Measurements from ENCODE around the gene POLR1E. TPM values are rescaled to one million over a fixed set of nuclear protein-coding genes. Genes with fewer than 3 reads are reported as not detected.

POLR1E gene, protein sequence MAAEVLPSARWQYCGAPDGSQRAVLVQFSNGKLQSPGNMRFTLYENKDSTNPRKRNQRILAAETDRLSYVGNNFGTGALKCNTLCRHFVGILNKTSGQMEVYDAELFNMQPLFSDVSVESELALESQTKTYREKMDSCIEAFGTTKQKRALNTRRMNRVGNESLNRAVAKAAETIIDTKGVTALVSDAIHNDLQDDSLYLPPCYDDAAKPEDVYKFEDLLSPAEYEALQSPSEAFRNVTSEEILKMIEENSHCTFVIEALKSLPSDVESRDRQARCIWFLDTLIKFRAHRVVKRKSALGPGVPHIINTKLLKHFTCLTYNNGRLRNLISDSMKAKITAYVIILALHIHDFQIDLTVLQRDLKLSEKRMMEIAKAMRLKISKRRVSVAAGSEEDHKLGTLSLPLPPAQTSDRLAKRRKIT
- total RNA-seq = 10 to 100 TPM; 56.7 to 58.0 TPM

DNA sequence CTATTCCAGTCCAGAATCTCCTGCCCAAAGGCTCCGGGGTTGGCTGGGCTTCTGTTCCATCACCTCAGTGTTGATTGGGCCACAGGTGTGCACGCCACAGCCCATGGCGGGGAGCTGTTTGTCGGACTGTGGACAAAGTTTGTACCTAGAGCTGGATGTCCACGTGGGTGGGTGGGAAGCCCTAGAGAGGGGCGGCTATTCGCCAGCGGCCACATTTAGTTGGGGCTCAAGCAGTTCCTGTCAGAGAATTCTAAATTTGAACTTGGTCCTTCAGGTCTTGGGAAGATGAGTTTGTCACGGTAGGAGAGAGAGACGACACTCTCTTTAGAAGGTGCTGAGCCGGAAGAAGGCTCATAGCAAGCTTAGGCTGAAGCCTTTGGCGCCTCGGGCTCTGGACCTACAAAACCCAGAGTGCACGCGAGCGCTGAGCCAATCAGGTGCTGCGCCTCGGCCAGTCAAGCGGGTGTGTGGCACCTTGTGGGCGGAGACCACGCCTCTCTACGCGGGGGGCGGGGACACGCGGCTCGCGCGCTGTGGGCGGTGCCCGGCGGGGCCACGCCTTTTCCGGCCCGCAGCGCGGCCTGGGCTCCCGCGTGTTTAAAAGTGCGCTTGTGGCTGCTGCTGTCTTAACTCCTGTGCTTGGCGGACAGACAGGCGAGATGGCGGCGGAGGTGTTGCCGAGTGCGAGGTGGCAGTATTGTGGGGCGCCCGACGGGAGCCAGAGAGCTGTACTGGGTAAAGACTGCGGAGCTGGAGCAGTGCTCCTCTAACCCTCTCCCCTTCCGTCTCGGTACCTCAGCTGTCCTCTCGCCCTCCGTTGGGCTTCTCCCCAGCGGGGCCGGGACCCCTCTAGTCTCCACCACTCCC, at the start of gene POLR1E:
Gene POLR1E, plus strand, starts transcription at position 560 of the 867 bp plus-strand sequence. Its CDS starts 100 bp downstream, at position 660.
- Mint-ChIP-seq H3K27me3 (peaks cover 6% of the 10 kb centered on the region), H3K27ac (peak within 1 kb of the TSS; percentile 91), H3K36me3 (peaks cover 34% of the 10 kb centered on the region), H3K9me3 (no peaks in the 10 kb centered on the region), H3K4me1 (ENCODE audit: low read depth) (peaks cover 35% of the 10 kb centered on the region), H3K4me3 (peak within 1 kb of the TSS; percentile 88)
- ChIA-PET CTCF (interaction anchor here (1.0 to 2.9 kb wide), 3 partner anchors 74 to 109 kb away, joined by 4 to 12 read pairs (median 5); partner anchors contain the start of gene TOMM5), POLR2A (interaction anchor here (0.7 to 3.5 kb wide), 7 partner anchors 9 to 417 kb away, joined by 3 to 24 read pairs (median 3); partner anchors contain the start of genes TOMM5 and ZBTB5)
- peak; percentile 97 for DNase-seq
- intact Hi-C loops (cut with micrococcal nuclease) = loop anchor here (1.0 to 10.0 kb wide), 8 partner anchors 20 to 582 kb away; partner anchors contain the start of genes EXOSC3, SHB, SLC25A51 and TOMM5

DNA sequence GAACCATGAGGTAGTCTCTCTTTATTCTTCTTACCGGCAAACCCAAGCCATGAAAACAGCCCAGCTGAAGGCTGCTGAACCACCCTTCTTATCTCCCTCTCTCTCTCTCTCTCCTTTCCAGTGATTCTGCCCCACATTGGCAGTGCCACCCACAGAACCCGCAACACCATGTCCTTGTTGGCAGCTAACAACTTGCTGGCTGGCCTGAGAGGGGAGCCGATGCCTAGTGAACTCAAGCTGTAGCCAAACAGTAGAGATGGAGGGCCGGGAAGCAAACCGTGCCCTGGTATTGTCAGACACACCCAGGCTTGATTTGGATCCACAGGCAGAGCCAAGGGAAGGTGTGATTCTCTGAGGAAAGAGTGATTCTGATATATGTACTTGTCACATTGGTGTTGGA, 49.2 kb upstream of the POLR1E start:
- DNase-seq = no peak
- Mint-ChIP-seq H3K9me3 (no peaks in the 10 kb centered on the region), H3K27me3 (no peaks in the 10 kb centered on the region), H3K27ac (no peak overlapping the region), H3K4me3 (no peak overlapping the region), H3K4me1 (ENCODE audit: low read depth) (no peaks in the 10 kb centered on the region), H3K36me3 (peaks cover 27% of the 10 kb centered on the region)
- POLR2A ChIA-PET = no interaction called here
- intact Hi-C loops (cut with micrococcal nuclease) = no loop called here
- CTCF ChIA-PET = interaction anchor here (0.6 kb wide), 1 partner anchor 258 kb away, joined by 3 read pairs; no protein-coding TSS in a partner anchor

DNA sequence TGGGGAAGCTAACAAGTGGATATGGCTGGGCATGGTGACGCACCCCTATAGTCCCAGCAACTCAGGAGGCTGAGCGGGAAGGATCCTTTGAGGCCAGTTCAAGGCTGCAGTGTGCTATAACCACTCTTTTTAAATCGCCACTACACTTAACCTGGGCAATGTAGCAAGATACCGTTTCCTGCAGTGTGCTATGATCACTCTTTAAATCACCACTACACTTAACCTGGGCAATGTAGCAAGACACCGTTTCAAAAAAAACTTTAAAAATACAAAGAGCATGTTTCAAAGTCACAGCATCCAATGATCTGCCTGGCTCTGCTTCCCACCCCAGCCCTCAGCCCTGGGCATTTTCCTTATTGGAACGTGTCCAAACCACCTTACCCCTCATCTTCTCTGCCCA, 48.7 kb upstream of the POLR1E start:
- ChIA-PET POLR2A (no interaction called here), CTCF (no interaction called here)
- intact Hi-C loops (cut with micrococcal nuclease) = no loop called here
- no peak for DNase-seq
- Mint-ChIP-seq H3K4me3 (no peak overlapping the region), H3K9me3 (no peaks in the 10 kb centered on the region), H3K36me3 (peaks cover 27% of the 10 kb centered on the region), H3K27me3 (no peaks in the 10 kb centered on the region), H3K4me1 (ENCODE audit: low read depth) (no peaks in the 10 kb centered on the region), H3K27ac (no peak overlapping the region)

DNA sequence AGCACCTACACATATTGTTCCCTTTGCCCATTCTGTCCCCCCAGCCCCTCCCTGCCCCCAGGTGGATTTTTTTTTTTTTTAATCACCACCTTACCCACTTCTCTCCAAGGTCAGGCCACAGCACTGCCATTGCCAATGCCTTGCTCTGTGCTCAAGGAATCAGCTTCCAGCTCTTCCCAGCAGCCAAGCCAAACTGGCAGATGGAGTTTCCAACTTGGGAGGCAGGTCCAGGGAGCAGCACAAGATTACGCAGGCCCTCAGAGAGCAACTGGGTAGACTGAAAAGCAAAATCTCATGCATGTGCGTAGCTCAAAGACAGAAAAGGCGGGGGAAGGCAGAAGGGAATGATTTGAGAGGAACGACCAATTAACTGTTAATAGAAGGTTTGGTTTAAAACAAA, 48.1 kb upstream of the POLR1E start:
- no peaks in the 10 kb centered on the region for H3K27me3 Mint-ChIP-seq
- ChIA-PET POLR2A (no interaction called here), CTCF (no interaction called here)
- no peaks in the 10 kb centered on the region for H3K9me3 Mint-ChIP-seq
- intact Hi-C loops (cut with micrococcal nuclease) = no loop called here
- no peaks in the 10 kb centered on the region for H3K4me1 Mint-ChIP-seq (ENCODE audit: low read depth)
- no peak overlapping the region for H3K4me3 Mint-ChIP-seq
- H3K27ac Mint-ChIP-seq = no peak overlapping the region
- H3K36me3 Mint-ChIP-seq = peaks cover 32% of the 10 kb centered on the region
- DNase-seq = no peak

DNA sequence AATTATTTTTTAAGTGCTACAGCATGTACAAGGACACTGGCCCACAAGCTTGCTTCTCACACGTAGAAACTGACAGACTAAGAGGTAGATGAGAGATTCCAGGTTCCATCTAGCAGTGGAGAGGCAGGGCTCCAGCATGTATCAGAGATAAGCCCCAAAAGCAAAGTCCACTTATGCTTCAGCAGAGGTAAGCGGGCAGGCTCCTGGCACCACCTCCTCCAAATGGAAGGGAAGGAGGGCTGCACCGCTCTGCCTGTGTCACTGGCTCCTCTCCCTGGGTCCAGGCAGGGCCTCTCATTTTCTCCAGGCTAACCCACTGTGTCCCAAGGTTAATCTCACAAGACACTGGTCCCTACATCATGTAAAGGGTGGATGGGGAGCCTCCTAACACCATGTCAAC, 47.4 kb upstream of the POLR1E start:
- H3K4me1 Mint-ChIP-seq (ENCODE audit: low read depth) = no peaks in the 10 kb centered on the region
- peaks cover 33% of the 10 kb centered on the region for H3K36me3 Mint-ChIP-seq
- H3K4me3 Mint-ChIP-seq = no peak overlapping the region
- ChIA-PET CTCF (no interaction called here), POLR2A (no interaction called here)
- no peaks in the 10 kb centered on the region for H3K9me3 Mint-ChIP-seq
- H3K27me3 Mint-ChIP-seq = no peaks in the 10 kb centered on the region
- no peak overlapping the region for H3K27ac Mint-ChIP-seq
- intact Hi-C loops (cut with micrococcal nuclease) = no loop called here
- no peak for DNase-seq

DNA sequence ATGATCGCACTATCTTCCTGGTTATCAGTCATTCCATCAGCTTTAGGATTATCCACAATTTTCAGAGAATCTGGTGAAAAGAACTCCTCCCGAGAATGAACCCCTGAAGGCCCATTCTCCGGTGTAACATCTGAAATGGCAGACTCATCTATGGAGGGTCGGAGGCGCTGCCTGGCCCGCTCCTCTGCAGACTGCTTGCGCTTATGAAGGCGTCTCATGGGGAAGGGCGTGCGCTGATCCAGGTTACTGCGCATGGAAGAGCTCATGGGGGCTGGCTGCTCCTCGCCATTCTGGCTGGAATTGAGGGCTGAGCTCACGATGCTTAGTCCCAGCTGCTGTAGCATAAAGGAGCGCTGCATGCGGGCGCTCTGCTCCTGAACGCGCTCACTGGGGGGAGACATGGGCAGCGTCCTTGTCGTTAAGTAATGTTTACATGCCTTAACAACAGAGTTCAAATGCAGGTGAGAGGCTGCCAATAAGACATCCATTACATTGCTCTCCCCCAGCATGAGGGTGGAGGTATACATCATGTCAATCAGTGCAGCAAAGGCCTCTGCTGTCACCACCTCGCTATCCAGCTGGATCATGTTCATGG, 43.9 kb upstream of the POLR1E start:
- Mint-ChIP-seq H3K9me3 (no peaks in the 10 kb centered on the region), H3K4me3 (no peak overlapping the region), H3K36me3 (peaks cover 24% of the 10 kb centered on the region), H3K27ac (no peak overlapping the region), H3K27me3 (no peaks in the 10 kb centered on the region), H3K4me1 (ENCODE audit: low read depth) (peaks cover 5% of the 10 kb centered on the region)
- ChIA-PET CTCF (interaction anchor here (1.3 kb wide), 1 partner anchor 446 kb away, joined by 3 read pairs; no protein-coding TSS in a partner anchor), POLR2A (no interaction called here)
- no peak for DNase-seq
- intact Hi-C loops (cut with micrococcal nuclease) = no loop called here

DNA sequence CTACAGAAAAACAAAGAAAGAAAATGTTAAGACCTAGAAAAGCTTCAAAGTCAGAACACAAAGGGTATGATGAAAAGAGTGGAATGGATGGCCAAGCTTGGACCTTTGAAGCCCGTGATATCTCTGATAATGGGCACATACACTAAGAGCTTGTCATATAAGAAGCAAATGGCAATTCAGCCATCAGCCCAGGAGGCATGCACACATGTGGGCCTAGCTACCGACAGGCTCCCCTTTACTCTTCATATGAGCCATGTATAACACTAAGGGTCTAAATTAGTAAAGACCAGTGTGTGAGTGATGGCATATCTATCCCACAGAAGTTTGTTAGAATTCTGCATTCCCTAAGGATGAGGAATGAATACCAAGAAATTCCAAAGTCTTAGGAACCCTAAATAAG, 43.2 kb upstream of the POLR1E start:
- Mint-ChIP-seq H3K27ac (no peak overlapping the region), H3K4me1 (ENCODE audit: low read depth) (peaks cover 8% of the 10 kb centered on the region), H3K27me3 (no peaks in the 10 kb centered on the region), H3K9me3 (no peaks in the 10 kb centered on the region), H3K4me3 (no peak overlapping the region), H3K36me3 (peaks cover 21% of the 10 kb centered on the region)
- ChIA-PET POLR2A (no interaction called here), CTCF (interaction anchor here (1.3 kb wide), 1 partner anchor 447 kb away, joined by 3 read pairs; no protein-coding TSS in a partner anchor)
- DNase-seq = no peak
- intact Hi-C loops (cut with micrococcal nuclease) = no loop called here

DNA sequence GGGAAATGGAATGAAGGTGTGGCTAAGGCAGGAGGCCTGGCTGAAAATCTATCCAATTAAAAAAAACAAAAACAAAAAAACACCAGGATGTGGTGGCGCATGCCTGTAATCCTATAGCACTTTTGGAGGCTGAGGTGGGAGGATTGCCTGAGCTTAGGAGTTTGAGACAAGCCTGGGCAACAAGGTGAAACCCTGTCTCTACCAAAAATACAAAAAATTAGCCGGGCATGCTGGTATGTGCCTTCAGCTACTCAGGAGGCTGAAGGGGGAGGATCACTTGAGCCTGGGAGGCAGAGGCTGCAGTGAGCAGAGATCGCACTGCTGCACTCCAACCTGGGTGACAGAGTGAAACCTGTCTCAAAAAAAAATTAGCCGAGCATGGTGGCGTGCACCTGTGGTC, 42.2 kb upstream of the POLR1E start:
- ChIA-PET POLR2A (no interaction called here), CTCF (no interaction called here)
- H3K36me3 Mint-ChIP-seq = peaks cover 18% of the 10 kb centered on the region

DNA sequence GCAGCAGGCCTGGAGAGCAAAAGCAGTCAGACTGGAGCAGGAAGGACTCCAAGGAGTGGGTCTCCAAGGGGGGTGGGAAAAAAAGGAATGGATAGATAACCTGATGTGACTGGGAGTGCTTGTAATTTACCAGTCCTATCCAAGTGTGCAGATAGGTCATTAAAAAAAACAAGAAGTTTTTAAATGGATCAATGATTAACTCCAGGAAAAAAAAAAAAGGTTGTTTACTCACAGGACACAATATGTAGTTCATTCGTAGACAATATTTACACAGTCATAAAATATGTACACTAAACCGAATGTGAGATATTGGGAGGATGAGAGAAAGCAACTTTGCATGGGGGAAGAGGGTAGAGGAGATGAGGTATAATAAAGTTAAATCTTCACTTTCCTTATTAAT, 40.9 kb upstream of the POLR1E start:
- no peaks in the 10 kb centered on the region for H3K9me3 Mint-ChIP-seq
- intact Hi-C loops (cut with micrococcal nuclease) = no loop called here
- CTCF ChIA-PET = no interaction called here
- no peak overlapping the region for H3K4me3 Mint-ChIP-seq
- peaks cover 10% of the 10 kb centered on the region for H3K4me1 Mint-ChIP-seq (ENCODE audit: low read depth)
- no peak overlapping the region for H3K27ac Mint-ChIP-seq
- no peaks in the 10 kb centered on the region for H3K27me3 Mint-ChIP-seq
- H3K36me3 Mint-ChIP-seq = peaks cover 20% of the 10 kb centered on the region
- no peak for DNase-seq
- POLR2A ChIA-PET = no interaction called here

More for the DNA sequence above, 42.2 kb upstream of the POLR1E start:
- Mint-ChIP-seq H3K27me3 (no peaks in the 10 kb centered on the region), H3K27ac (no peak overlapping the region), H3K4me3 (no peak overlapping the region), H3K4me1 (ENCODE audit: low read depth) (peaks cover 10% of the 10 kb centered on the region), H3K9me3 (no peaks in the 10 kb centered on the region)
- no peak for DNase-seq
- intact Hi-C loops (cut with micrococcal nuclease) = no loop called here

DNA sequence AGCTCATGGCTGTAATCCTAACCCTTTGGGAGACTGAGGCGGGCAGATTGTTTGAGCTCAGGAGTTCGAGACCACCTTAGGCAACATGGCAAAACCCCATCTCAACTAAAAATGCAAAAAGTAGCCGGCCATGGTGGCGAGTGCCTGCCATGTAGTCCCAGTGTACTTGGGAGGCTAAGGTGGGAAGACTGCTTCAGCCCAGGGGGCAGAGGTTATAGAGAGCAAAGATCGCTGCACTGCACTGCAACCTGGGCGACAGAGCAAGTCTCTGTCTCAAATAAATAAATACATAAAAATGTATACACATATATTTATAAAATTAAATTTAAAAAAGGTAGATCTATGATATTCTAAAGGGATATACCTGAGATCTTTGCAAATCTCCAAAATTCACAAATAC, 39.9 kb upstream of the POLR1E start:
- POLR2A ChIA-PET = no interaction called here
- H3K4me3 Mint-ChIP-seq = no peak overlapping the region
- H3K9me3 Mint-ChIP-seq = no peaks in the 10 kb centered on the region
- no peak overlapping the region for H3K27ac Mint-ChIP-seq
- CTCF ChIA-PET = no interaction called here
- intact Hi-C loops (cut with micrococcal nuclease) = no loop called here
- H3K36me3 Mint-ChIP-seq = peaks cover 21% of the 10 kb centered on the region
- no peak for DNase-seq
- peaks cover 10% of the 10 kb centered on the region for H3K4me1 Mint-ChIP-seq (ENCODE audit: low read depth)
- H3K27me3 Mint-ChIP-seq = no peaks in the 10 kb centered on the region

DNA sequence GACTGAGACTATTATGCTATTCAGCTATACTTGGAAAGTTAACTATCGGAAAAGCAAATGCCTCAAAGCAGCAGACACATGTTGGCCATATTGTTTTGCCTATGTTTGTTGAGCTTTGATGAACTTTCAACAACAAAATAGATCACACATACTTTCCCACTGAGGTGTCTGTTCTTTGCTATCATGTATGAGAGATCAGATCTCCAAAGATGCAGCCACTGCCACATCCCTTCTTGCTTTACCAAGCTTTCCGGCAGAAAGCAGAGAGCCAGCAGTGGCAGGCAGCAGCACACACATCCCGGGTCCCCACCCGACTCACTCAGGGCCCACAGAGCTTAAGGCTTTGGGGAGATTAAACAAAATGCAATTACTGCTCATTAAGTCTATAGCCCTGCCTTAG, 39.3 kb upstream of the POLR1E start:
- CTCF ChIA-PET = no interaction called here
- H3K4me1 Mint-ChIP-seq (ENCODE audit: low read depth) = peaks cover 10% of the 10 kb centered on the region
- POLR2A ChIA-PET = no interaction called here
- DNase-seq = no peak
- intact Hi-C loops (cut with micrococcal nuclease) = no loop called here
- H3K9me3 Mint-ChIP-seq = no peaks in the 10 kb centered on the region
- H3K4me3 Mint-ChIP-seq = no peak overlapping the region
- no peaks in the 10 kb centered on the region for H3K27me3 Mint-ChIP-seq
- H3K27ac Mint-ChIP-seq = no peak overlapping the region
- H3K36me3 Mint-ChIP-seq = peaks cover 19% of the 10 kb centered on the region

DNA sequence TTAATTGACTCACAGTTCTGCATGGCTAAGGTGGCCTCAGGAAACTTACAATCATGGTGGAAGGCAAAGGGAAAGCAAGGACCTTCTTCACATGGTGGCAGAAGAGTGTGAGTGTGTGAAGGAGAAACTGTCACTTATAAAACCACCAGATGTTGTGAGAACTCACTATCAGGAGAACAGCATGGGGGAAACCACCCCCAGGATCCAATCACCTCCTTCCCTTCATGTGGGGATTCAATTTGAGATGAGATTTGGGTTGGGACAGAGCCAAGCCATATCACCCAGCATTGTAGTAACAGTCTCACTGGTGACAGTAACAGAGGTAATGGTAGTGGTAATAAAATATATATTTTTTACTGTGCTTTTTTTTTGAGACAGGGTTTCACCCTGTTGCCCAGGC, 38.6 kb upstream of the POLR1E start:
- no peak overlapping the region for H3K27ac Mint-ChIP-seq
- intact Hi-C loops (cut with micrococcal nuclease) = no loop called here
- CTCF ChIA-PET = no interaction called here

More for the DNA sequence above, 38.6 kb upstream of the POLR1E start:
- H3K36me3 Mint-ChIP-seq = peaks cover 18% of the 10 kb centered on the region
- H3K27me3 Mint-ChIP-seq = no peaks in the 10 kb centered on the region
- DNase-seq = no peak
- H3K4me1 Mint-ChIP-seq (ENCODE audit: low read depth) = peaks cover 17% of the 10 kb centered on the region
- no peak overlapping the region for H3K4me3 Mint-ChIP-seq
- POLR2A ChIA-PET = no interaction called here
- no peaks in the 10 kb centered on the region for H3K9me3 Mint-ChIP-seq

All from activated CD4-positive, alpha-beta memory T cell treated with anti-CD3 and anti-CD28 coated beads for 36 hours (primary cell).